Gastroesophageal sphincter (tissue), 3 donors: ENCODE measurements around the gene GZF1.

Source experiments
- EP300 ChIP-seq: sonication (generic); formaldehyde crosslinking; IDR thresholded peaks from one replicate; pipeline ENCODE4 v1.6.1; 2017; ENCODE audit warnings: antibody characterized with exemption, mild to moderate bottlenecking
- POLR2A ChIP-seq, 2 donors: fragments of 450-650 bp; IDR thresholded peaks; one replicate each; pipeline ENCODE4 v1.6.1; 2017; ENCODE audit warnings: antibody characterized with exemption in 2 of 2, mild to moderate bottlenecking in 2 of 2, moderate library complexity in 1 of 2
- TF ChIP-seq, protein P1 (sequence below), 4 experiments: fragments of 200-600 bp in 2 of 4; fragments of 450-650 bp in 2 of 4; sonication (generic) in 1 of 4; IDR thresholded peaks; one replicate each; pipeline ENCODE4 v1.5.1; 2017 to 2019; ENCODE audit warnings: antibody characterized with exemption in 4 of 4, mild to moderate bottlenecking in 2 of 4, moderate library complexity in 2 of 4

DNA sequence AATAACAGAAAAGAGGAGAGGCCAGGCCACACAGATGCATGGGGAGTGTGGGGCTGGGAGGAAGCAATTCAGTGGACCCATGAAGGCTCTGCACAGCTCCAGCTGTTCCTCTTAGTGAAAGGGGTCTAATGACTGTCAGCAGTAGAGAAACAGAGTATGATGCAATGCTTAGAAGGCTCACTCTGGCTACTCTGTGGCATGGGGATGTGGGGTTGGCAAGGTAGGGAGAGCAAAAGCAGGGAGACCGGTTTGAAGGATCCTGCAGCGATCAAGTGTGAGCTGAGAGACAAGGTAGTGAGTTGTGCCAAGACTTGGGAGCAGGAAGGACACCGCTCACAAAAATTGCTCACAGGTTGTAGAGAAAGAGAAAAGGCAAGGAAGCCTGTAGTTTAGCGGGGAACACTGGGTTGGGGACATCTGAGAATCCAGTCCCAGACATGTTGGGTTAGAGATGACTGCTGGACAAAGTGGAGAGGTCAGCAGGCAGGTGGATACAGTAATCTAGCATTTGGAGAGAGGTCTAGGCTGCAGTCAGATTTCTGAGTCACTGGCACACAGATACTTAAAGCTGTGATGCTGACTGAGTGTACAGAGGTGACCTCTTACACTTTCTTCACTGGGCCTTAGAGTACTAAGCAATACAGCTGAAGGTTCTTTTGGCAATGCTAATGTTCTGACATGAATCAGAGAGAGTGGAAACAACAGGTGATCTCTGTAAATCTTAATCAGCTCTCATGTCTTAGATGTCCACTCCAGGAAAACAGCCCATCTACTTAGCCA is 32.2 kb downstream of the GZF1 start:
- TF ChIP-seq POLR2A (IDR thresholded peaks at IDR 0.05): no peak
- TF ChIP-seq, protein P1, sequence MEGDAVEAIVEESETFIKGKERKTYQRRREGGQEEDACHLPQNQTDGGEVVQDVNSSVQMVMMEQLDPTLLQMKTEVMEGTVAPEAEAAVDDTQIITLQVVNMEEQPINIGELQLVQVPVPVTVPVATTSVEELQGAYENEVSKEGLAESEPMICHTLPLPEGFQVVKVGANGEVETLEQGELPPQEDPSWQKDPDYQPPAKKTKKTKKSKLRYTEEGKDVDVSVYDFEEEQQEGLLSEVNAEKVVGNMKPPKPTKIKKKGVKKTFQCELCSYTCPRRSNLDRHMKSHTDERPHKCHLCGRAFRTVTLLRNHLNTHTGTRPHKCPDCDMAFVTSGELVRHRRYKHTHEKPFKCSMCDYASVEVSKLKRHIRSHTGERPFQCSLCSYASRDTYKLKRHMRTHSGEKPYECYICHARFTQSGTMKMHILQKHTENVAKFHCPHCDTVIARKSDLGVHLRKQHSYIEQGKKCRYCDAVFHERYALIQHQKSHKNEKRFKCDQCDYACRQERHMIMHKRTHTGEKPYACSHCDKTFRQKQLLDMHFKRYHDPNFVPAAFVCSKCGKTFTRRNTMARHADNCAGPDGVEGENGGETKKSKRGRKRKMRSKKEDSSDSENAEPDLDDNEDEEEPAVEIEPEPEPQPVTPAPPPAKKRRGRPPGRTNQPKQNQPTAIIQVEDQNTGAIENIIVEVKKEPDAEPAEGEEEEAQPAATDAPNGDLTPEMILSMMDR (IDR thresholded peaks at IDR 0.05): no peak
- no peak for TF ChIP-seq EP300
